PC-9 (cell line): ENCODE data around the gene SNX20.

ENCODE experiments used
- CTCF ChIP-seq: fragments of 200-600 bp; sonication (generic); conservative IDR thresholded peaks from 2 replicates; pipeline ENCODE4 v1.6.1; 2017; ENCODE audit warnings: mixed run types, antibody characterized with exemption, mild to moderate bottlenecking, moderate library complexity
- EZH2 ChIP-seq: fragments of 200-600 bp; sonication (generic); IDR thresholded peaks from 2 replicates; pipeline ENCODE4 v1.8.0; 2017; ENCODE audit warnings: antibody characterized with exemption, low read depth

- TF ChIP-seq CTCF (no peak), EZH2 (no peak)
Measured at GRCh38 chr16:50624449-50624970, 56.6 kb downstream of the SNX20 start.
